Subcutaneous adipose tissue (tissue), 4 donors: ENCODE measurements around the gene DDX54. TPM values are rescaled to one million over a fixed set of nuclear protein-coding genes. Genes with fewer than 3 reads are reported as not detected.

Source experiments
- total RNA-seq, 4 donors: library from RNA; depleted of rRNA; stranded (reverse); fragments of >200 nt; gene quantifications; one replicate each; pipeline ENCODE4 v1.1.0, GENCODE V29; 2016
- TF ChIP-seq, protein P1 (sequence below): fragments of 450-650 bp; IDR thresholded peaks from one replicate; pipeline ENCODE4 v1.5.1; 2016; ENCODE audit warnings: low read depth, mild to moderate bottlenecking, control low read depth, antibody characterized with exemption, moderate library complexity

DDX54 gene
- total RNA-seq, 4 donors from 2014 or later, result 27.7 to 107 (median 46.2) TPM

DNA sequence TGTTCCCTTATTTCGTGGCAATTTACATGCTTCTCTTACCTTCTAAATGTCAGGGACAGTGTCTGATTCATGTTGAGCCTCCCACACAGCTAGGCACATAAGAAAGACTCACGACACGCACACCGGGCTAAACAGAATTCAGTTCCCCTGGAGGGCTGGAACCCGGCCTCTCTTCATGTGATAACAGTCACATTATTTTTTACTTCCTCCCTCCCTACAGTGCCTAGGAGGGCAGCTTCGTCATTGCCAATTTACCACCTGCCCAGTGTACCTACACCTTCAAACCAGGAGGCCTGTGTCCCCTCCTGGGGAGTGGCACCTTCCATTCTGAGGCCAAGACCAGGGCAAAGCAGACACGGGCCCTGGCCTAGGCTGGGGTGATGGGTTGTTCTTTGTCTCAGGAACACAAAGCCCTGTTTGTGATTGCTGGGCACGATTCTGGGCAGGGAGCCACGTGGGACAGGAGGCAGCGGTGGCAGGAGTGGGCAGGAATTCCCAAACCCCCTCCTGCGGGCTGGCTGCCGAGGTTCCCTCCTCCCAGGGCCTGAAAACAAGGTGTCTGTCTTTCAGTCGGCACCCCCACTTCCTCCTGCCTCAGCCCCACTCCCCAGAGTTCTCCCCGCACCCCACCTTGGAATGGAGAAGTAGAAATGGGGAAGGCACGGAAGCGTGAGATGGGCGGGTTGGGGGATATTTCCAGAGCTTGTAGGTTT lies 42.9 kb downstream of the DDX54 start:
- TF ChIP-seq, protein P1, sequence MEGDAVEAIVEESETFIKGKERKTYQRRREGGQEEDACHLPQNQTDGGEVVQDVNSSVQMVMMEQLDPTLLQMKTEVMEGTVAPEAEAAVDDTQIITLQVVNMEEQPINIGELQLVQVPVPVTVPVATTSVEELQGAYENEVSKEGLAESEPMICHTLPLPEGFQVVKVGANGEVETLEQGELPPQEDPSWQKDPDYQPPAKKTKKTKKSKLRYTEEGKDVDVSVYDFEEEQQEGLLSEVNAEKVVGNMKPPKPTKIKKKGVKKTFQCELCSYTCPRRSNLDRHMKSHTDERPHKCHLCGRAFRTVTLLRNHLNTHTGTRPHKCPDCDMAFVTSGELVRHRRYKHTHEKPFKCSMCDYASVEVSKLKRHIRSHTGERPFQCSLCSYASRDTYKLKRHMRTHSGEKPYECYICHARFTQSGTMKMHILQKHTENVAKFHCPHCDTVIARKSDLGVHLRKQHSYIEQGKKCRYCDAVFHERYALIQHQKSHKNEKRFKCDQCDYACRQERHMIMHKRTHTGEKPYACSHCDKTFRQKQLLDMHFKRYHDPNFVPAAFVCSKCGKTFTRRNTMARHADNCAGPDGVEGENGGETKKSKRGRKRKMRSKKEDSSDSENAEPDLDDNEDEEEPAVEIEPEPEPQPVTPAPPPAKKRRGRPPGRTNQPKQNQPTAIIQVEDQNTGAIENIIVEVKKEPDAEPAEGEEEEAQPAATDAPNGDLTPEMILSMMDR, result no peak

DNA sequence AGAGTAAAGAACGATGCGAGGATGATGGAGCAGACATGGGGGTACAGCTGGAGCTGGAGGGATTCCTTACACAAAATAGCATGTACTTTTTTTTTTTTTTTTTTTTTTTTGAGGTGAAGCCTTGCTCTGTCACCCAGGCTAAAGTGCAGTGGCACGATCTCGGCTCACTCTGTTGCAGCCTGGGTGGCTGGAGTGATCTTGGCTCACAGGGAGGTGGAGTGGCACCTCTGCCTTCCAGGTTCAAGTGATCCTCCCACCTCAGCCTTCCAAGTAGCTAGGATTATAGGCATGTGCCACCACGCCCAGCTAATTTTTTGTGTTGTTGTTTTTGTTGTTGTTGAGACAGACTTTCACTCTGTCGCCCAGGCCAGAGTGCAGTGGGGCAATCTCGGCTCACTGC lies 44.6 kb downstream of the DDX54 start:
- TF ChIP-seq, protein P1, result no peak

DNA sequence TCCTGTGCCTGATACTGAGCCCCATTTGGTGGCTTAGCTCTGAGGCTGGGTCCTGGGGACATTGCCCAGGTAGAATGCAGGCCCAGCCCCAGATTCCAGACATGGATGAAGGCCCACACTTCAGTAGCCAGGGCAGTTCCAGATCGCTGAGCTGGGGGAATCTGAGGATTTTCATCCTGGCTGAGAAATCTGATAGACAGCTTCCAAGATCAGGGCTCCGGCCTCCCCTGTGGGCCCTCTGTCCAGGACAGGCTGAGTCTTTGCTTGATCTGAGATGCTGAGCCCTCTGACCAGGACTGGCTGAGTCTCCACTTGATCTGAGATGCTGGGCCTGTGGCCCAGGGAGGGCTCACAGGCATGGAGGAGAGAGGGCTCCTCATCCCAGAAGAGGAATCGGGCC lies 46.5 kb downstream of the DDX54 start:
- TF ChIP-seq, protein P1, result no peak

DNA sequence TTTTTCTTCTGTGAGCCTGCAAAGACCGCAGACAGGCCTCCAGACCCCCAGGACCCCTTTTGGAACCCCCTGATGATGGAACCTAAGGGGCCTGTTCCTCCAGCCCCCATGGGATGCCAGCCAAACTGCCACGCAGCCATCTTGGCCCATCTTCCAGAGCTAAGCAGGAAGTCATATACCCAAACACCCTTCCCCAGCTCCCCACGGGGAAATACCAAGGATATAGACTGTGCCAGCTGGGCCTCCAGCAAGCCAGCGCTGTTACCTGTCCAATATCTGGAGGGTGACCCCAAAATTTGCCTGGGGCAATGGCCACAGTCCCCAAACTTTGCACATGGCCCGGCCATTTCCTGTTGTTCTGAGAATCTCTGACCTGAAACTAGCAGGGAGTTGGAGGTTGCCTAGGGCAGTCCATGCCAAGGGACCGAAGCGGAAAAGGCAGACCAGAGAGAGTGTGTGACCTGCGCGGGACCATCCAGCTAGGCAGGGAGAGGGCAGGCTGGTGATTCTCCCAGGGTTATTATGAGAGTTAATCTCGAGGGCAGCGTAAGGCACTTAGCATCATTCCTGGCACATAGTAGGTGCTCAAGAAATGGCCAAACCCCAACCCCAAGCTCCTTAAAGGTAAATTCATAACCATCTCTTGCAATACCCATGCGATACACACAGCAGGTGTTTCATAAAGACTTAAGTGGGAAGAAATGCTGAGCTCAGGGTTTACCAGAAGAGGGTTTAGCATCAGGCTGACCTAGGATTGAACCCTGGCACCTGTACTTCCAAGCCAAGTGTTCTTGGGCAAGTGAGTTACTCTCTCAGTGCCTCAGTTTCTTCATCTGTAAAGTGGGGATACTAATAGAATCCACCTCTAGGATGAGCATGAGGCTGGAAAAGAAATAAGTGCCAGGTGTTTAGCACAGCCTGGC lies 47.2 kb downstream of the DDX54 start:
- TF ChIP-seq, protein P1, result no peak

DNA sequence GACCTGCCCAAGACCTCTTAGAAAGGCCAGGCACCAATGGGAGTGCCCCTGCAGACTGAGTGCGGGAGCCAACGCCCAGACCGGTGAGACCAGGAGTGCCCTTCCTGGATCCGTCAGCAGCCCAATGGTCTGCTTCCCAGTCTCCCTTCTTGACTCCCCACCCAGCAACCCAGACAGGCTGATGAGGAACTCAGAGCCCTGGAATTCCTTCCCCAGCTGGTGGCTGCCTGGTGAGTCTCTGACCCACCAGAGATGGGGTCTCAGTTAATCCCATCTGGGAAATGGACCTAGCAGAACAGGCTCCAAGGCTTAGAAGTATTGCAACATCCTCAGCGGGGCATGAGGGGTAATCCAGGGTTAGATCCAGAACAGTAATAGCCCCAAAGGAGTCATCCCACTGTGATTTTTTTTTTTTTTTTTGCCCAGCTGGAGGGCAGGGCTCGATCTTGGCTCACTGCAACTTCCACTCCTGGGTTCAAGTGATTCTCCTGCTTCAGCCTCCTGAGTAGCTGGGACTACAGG lies 48.2 kb downstream of the DDX54 start:
- TF ChIP-seq, protein P1, result no peak

DNA sequence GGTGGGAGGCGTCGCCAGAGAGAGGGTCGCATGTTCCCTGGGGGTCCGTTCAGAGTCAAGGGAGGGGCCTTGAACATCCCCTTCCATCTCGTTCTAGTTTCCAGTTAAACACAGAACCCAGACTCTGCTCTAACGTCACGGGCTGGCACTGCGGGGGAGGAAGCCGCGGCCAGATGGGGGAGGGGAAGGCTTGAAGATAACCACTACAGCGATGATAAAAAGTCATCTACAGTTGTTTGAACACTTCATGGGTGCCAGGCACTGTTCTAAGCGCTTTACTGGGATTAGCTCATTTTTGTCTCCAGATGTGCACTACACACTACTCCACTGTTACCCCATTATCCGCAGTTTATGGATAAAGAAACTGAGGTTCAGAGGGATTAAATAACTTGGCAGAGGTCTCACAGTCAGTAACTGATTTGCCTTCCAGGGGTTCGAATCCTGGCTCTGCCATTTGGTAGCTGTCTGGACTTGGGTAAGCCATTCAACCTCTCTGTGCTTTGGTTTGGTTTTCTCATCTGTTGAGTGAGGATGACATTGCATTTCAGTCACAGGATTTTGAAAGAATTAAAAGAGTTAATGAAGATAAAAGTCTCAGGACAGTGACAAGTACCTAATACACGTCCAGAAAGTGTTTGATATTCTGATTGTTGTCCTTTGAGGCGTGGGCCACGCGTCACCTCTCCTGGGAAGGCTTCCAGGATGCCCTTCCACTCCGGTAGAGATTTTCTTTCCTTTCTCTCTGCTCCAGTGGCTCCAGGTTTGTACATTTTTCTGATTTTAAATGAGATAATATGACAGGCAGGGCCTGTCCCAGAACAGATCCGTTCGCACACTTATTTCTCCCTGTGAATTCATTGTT lies 48.9 kb downstream of the DDX54 start:
- TF ChIP-seq, protein P1, result no peak
